Measurements from ENCODE around the gene CROCC.
"Not testable (repeated sequence)": the region's sequence is repeated elsewhere in the genome, so short reads cannot be mapped to it uniquely, and the experiment has no call there.

The CROCC gene

GRCh38 chr1:16946185-16946584 lies 24.5 kb downstream of the CROCC start:
- not testable (repeated sequence) for DNase-seq

GRCh38 chr1:16946646-16947045 lies 24.9 kb downstream of the CROCC start:
- no peak for DNase-seq

- peak; percentile 28 for DNase-seq
Measured at GRCh38 chr1:16948282-16948891, 26.7 kb downstream of the CROCC start.

GRCh38 chr1:16949026-16949425 lies 27.3 kb downstream of the CROCC start:
- peak; percentile 71 for DNase-seq

GRCh38 chr1:16952376-16952775 lies 30.6 kb downstream of the CROCC start:
- DNase-seq: not testable (repeated sequence)

GRCh38 chr1:16954579-16954978 lies 32.8 kb downstream of the CROCC start:
- DNase-seq: no peak

- no peak for DNase-seq
Measured at GRCh38 chr1:16955186-16955585, 33.5 kb downstream of the CROCC start.

GRCh38 chr1:16956775-16957174 lies 35.0 kb downstream of the CROCC start:
- DNase-seq: no peak

GRCh38 chr1:16957731-16958130 lies 36.0 kb downstream of the CROCC start:
- DNase-seq: no peak

GRCh38 chr1:16958475-16958874 lies 36.7 kb downstream of the CROCC start:
- no peak for DNase-seq

- peak; percentile 67 for DNase-seq
Measured at GRCh38 chr1:16960560-16961296, 39.0 kb downstream of the CROCC start.

GRCh38 chr1:16961297-16962133 lies 39.8 kb downstream of the CROCC start:
- no peak for DNase-seq

- not testable (repeated sequence) for DNase-seq
Measured at GRCh38 chr1:16964169-16964568, 42.4 kb downstream of the CROCC start.

- DNase-seq: no peak
Measured at GRCh38 chr1:16965486-16966067, 43.8 kb downstream of the CROCC start.

- no peak for DNase-seq
Measured at GRCh38 chr1:16966282-16966681, 44.6 kb downstream of the CROCC start.

- DNase-seq: no peak
Measured at GRCh38 chr1:16967095-16967575, 45.4 kb downstream of the CROCC start.

- DNase-seq: no peak
Measured at GRCh38 chr1:16967962-16968361, 46.2 kb downstream of the CROCC start.

GRCh38 chr1:16968372-16968771 lies 46.6 kb downstream of the CROCC start:
- no peak for DNase-seq

GRCh38 chr1:16969057-16969611 lies 47.4 kb downstream of the CROCC start:
- DNase-seq: no peak

- DNase-seq: no peak
Measured at GRCh38 chr1:16969651-16970050, 47.9 kb downstream of the CROCC start.

- no peak for DNase-seq
Measured at GRCh38 chr1:16970132-16970910, 48.6 kb downstream of the CROCC start.

Measured in T1000 (cell line).